Measurements from ENCODE around the gene SMARCA1.

Gene SMARCA1

GRCh38 chrX:129493643-129494042, 29.6 kb downstream of the SMARCA1 start:
- Histone ChIP-seq H3K4me3 (ENCODE audit: low read depth, low read length, poor library complexity, severe bottlenecking) (no peak overlapping the region), H4K20me1 (ENCODE audit: insufficient read depth, low read length) (no peaks in the 10 kb centered on the region), H2AFZ (ENCODE audit: low read length) (no peak overlapping the region), H3K4me2 (ENCODE audit: low read length) (no peak overlapping the region), H3K9me2 (ENCODE audit: low read depth, low read length) (no peaks in the 10 kb centered on the region), H3K4me1 (ENCODE audit: insufficient read depth, low read length, severe bottlenecking) (no peaks in the 10 kb centered on the region), H3K9me3 (ENCODE audit: low read length) (no peaks in the 10 kb centered on the region), H3K27me3 (ENCODE audit: insufficient read depth, low read length) (no peaks in the 10 kb centered on the region), H3F3A (ENCODE audit: insufficient read depth, low read length) (no peaks in the 10 kb centered on the region), H3K27ac (ENCODE audit: low read depth, low read length, poor library complexity, severe bottlenecking) (no peak overlapping the region), H3K9ac (ENCODE audit: low read length) (no peak overlapping the region), H3K79me2 (ENCODE audit: insufficient read depth, low read length) (no peaks in the 10 kb centered on the region), H3K36me3 (ENCODE audit: insufficient read depth, low read length) (no peaks in the 10 kb centered on the region)
- TF ChIP-seq CTCF (IDR thresholded peaks at IDR 0.05; ENCODE audit: low read length), result no peak
- TF ChIP-seq EZH2 (IDR thresholded peaks at IDR 0.05; ENCODE audit: borderline replicate concordance, low read length), result no peak

- no peaks in the 10 kb centered on the region for H3K27me3 ChIP-seq (ENCODE audit: insufficient read depth, low read length)
- H2AFZ ChIP-seq (ENCODE audit: low read length), result no peak overlapping the region
- H3K36me3 ChIP-seq (ENCODE audit: insufficient read depth, low read length), result no peaks in the 10 kb centered on the region
- H3K27ac ChIP-seq (ENCODE audit: low read depth, low read length, poor library complexity, severe bottlenecking), result no peak overlapping the region
- H3K4me2 ChIP-seq (ENCODE audit: low read length), result no peak overlapping the region
- H4K20me1 ChIP-seq (ENCODE audit: insufficient read depth, low read length), result no peaks in the 10 kb centered on the region
- no peaks in the 10 kb centered on the region for H3K79me2 ChIP-seq (ENCODE audit: insufficient read depth, low read length)
- H3F3A ChIP-seq (ENCODE audit: insufficient read depth, low read length), result no peaks in the 10 kb centered on the region
- no peak overlapping the region for H3K9ac ChIP-seq (ENCODE audit: low read length)
- H3K4me3 ChIP-seq (ENCODE audit: low read depth, low read length, poor library complexity, severe bottlenecking), result no peak overlapping the region
- TF ChIP-seq CTCF (IDR thresholded peaks at IDR 0.05; ENCODE audit: low read length) (no peak), EZH2 (IDR thresholded peaks at IDR 0.05; ENCODE audit: borderline replicate concordance, low read length) (no peak)
- H3K9me2 ChIP-seq (ENCODE audit: low read depth, low read length), result no peaks in the 10 kb centered on the region
- no peaks in the 10 kb centered on the region for H3K4me1 ChIP-seq (ENCODE audit: insufficient read depth, low read length, severe bottlenecking)
- no peaks in the 10 kb centered on the region for H3K9me3 ChIP-seq (ENCODE audit: low read length)
Observed at GRCh38 chrX:129490330-129490729, 33.0 kb downstream of the SMARCA1 start.

- H3K36me3 ChIP-seq (ENCODE audit: insufficient read depth, low read length), result no peaks in the 10 kb centered on the region
- no peak overlapping the region for H3K9ac ChIP-seq (ENCODE audit: low read length)
Observed at GRCh38 chrX:129488359-129488758, 34.9 kb downstream of the SMARCA1 start.

More at GRCh38 chrX:129488359-129488758, 34.9 kb downstream of the SMARCA1 start:
- TF ChIP-seq CTCF (IDR thresholded peaks at IDR 0.05; ENCODE audit: low read length) (no peak), EZH2 (IDR thresholded peaks at IDR 0.05; ENCODE audit: borderline replicate concordance, low read length) (no peak)
- Histone ChIP-seq H3K9me3 (ENCODE audit: low read length) (no peaks in the 10 kb centered on the region), H3K4me2 (ENCODE audit: low read length) (no peak overlapping the region), H3K4me3 (ENCODE audit: low read depth, low read length, poor library complexity, severe bottlenecking) (no peak overlapping the region), H3K27ac (ENCODE audit: low read depth, low read length, poor library complexity, severe bottlenecking) (no peak overlapping the region), H3K79me2 (ENCODE audit: insufficient read depth, low read length) (no peaks in the 10 kb centered on the region), H3K9me2 (ENCODE audit: low read depth, low read length) (no peaks in the 10 kb centered on the region), H3K27me3 (ENCODE audit: insufficient read depth, low read length) (no peaks in the 10 kb centered on the region), H3F3A (ENCODE audit: insufficient read depth, low read length) (no peaks in the 10 kb centered on the region), H3K4me1 (ENCODE audit: insufficient read depth, low read length, severe bottlenecking) (no peaks in the 10 kb centered on the region), H2AFZ (ENCODE audit: low read length) (no peak overlapping the region), H4K20me1 (ENCODE audit: insufficient read depth, low read length) (no peaks in the 10 kb centered on the region)
